Gastroesophageal sphincter (tissue), 3 donors: Measurements from ENCODE around the gene CNTROB.

Source experiments
- CTCF ChIP-seq, 4 experiments: fragments of 200-600 bp in 2 of 4; fragments of 450-650 bp in 2 of 4; sonication (generic) in 1 of 4; IDR thresholded peaks; one replicate each; pipeline ENCODE4 v1.5.1; 2017 to 2019; ENCODE audit warnings: antibody characterized with exemption in 4 of 4, mild to moderate bottlenecking in 2 of 4, moderate library complexity in 2 of 4
- EP300 ChIP-seq: sonication (generic); formaldehyde crosslinking; IDR thresholded peaks from one replicate; pipeline ENCODE4 v1.6.1; 2017; ENCODE audit warnings: antibody characterized with exemption, mild to moderate bottlenecking
- POLR2A ChIP-seq, 2 donors: fragments of 450-650 bp; IDR thresholded peaks; one replicate each; pipeline ENCODE4 v1.6.1; 2017; ENCODE audit warnings: antibody characterized with exemption in 2 of 2, mild to moderate bottlenecking in 2 of 2, moderate library complexity in 1 of 2
- POLR2AphosphoS5 ChIP-seq: sonication (generic); formaldehyde crosslinking; IDR thresholded peaks from one replicate; pipeline ENCODE4 v1.6.1; 2017; ENCODE audit warnings: antibody characterized with exemption

GRCh38 chr17:7929158-7930023, 2.6 kb upstream of the CNTROB start, which contains the start of gene KCNAB3:
- TF ChIP-seq CTCF (IDR thresholded peaks at IDR 0.05), result no peak
- TF ChIP-seq EP300, result no peak
- no peak for TF ChIP-seq POLR2AphosphoS5
- no peak for TF ChIP-seq POLR2A (IDR thresholded peaks at IDR 0.05)
